H9 (cell line): ENCODE measurements around the gene ANKRD55. TPM values are rescaled to one million over a fixed set of nuclear protein-coding genes. Genes with fewer than 3 reads are reported as not detected.

Source experiments
- DNase-seq: peaks from one replicate; pipeline ENCODE4 v3.0.0-alpha.2; 2017
- H2AFZ ChIP-seq: one replicate; pipeline ENCODE4 v1.6.1; 2013; ENCODE audit warnings: mild to moderate bottlenecking, low read length, control low read depth, moderate library complexity
- H2AK5ac ChIP-seq: 2 replicates; pipeline ENCODE4 v1.6.1; 2013; ENCODE audit warnings: low read length, control low read depth, mixed read lengths; ENCODE audit not compliant: insufficient read length
- H2BK120ac ChIP-seq: one replicate; pipeline ENCODE4 v1.6.1; 2013; ENCODE audit warnings: low read depth, mild to moderate bottlenecking, low read length, control low read depth, inconsistent platforms; ENCODE audit not compliant: poor library complexity, severe bottlenecking
- H2BK12ac ChIP-seq: 2 replicates; pipeline ENCODE4 v1.6.1; 2013; ENCODE audit warnings: low read length, control low read depth, mixed read lengths, low read depth; ENCODE audit not compliant: insufficient read length
- H2BK15ac ChIP-seq: 2 replicates; pipeline ENCODE4 v1.6.1; 2013; ENCODE audit warnings: low read depth, low read length, control low read depth
- H2BK20ac ChIP-seq: one replicate; pipeline ENCODE4 v1.6.1; 2013; ENCODE audit warnings: low read depth, mild to moderate bottlenecking, low read length, control low read depth, inconsistent platforms; ENCODE audit not compliant: poor library complexity, severe bottlenecking
- H2BK5ac ChIP-seq: 2 replicates; pipeline ENCODE4 v1.6.1; 2013; ENCODE audit warnings: low read length, control low read depth, mixed read lengths; ENCODE audit not compliant: insufficient read length
- H3K14ac ChIP-seq: 2 replicates; pipeline ENCODE4 v1.6.1; 2013; ENCODE audit warnings: low read length, control low read depth; ENCODE audit not compliant: insufficient read depth
- H3K18ac ChIP-seq: 2 replicates; pipeline ENCODE4 v1.6.1; 2013; ENCODE audit warnings: low read depth, mild to moderate bottlenecking, mixed read lengths, low read length, control low read depth; ENCODE audit not compliant: insufficient read length
- H3K23ac ChIP-seq: 2 replicates; pipeline ENCODE4 v1.6.1; 2013; ENCODE audit warnings: low read length, control low read depth, mixed read lengths, low read depth; ENCODE audit not compliant: insufficient read length
- H3K23me2 ChIP-seq: 2 replicates; pipeline ENCODE4 v1.6.1; 2013; ENCODE audit warnings: low read depth, mild to moderate bottlenecking, mixed read lengths, low read length, control low read depth; ENCODE audit not compliant: insufficient read length, poor library complexity, severe bottlenecking
- H3K27ac ChIP-seq: 2 replicates; pipeline ENCODE4 v1.5.1; 2013; ENCODE audit warnings: low read length, control low read depth, mixed read lengths, low read depth; ENCODE audit not compliant: insufficient read length
- H3K27me3 ChIP-seq: 2 replicates; pipeline ENCODE4 v1.6.1; 2013; ENCODE audit warnings: low read length, control low read depth, inconsistent platforms; ENCODE audit not compliant: insufficient read depth
- H3K4ac ChIP-seq: 2 replicates; pipeline ENCODE4 v1.6.1; 2013; ENCODE audit warnings: low read depth, mild to moderate bottlenecking, control low read depth, inconsistent platforms, low read length, moderate library complexity
- H3K4me1 ChIP-seq: 2 replicates; pipeline ENCODE4 v1.6.1; 2013; ENCODE audit warnings: low read length, control low read depth, inconsistent platforms; ENCODE audit not compliant: insufficient read depth
- H3K4me2 ChIP-seq: 2 replicates; pipeline ENCODE4 v1.6.1; 2013; ENCODE audit warnings: low read length, control low read depth, mixed read lengths; ENCODE audit not compliant: insufficient read length, insufficient read depth
- H3K56ac ChIP-seq: 2 replicates; pipeline ENCODE4 v1.6.1; 2013; ENCODE audit warnings: low read depth, mild to moderate bottlenecking, mixed read lengths, low read length, control low read depth; ENCODE audit not compliant: insufficient read length
- H3K79me1 ChIP-seq: 2 replicates; pipeline ENCODE4 v1.6.1; 2013; ENCODE audit warnings: low read depth, mild to moderate bottlenecking, moderate library complexity, low read length, control low read depth, inconsistent platforms; ENCODE audit not compliant: insufficient read depth, poor library complexity, severe bottlenecking
- H3K79me2 ChIP-seq: 2 replicates; pipeline ENCODE4 v1.6.1; 2013; ENCODE audit warnings: low read length, control low read depth, inconsistent platforms; ENCODE audit not compliant: insufficient read depth
- H3K9ac ChIP-seq: 2 replicates; pipeline ENCODE4 v1.6.1; 2013; ENCODE audit warnings: low read length, control low read depth, mixed read lengths; ENCODE audit not compliant: insufficient read length; ENCODE audit errors: extremely low read depth
- H3K9me3 ChIP-seq: one replicate; pipeline ENCODE4 v1.6.1; 2013; ENCODE audit warnings: low read depth, low read length, inconsistent platforms; ENCODE audit not compliant: control insufficient read depth
- H3T11ph ChIP-seq: one replicate; pipeline ENCODE4 v1.6.1; 2013; ENCODE audit warnings: mild to moderate bottlenecking, low read length, control low read depth, inconsistent platforms
- H4K20me1 ChIP-seq: one replicate; pipeline ENCODE4 v1.6.1; 2013; ENCODE audit not compliant: control insufficient read depth, insufficient read length, insufficient read depth
- H4K5ac ChIP-seq: 2 replicates; pipeline ENCODE4 v1.6.1; 2013; ENCODE audit warnings: low read depth, mild to moderate bottlenecking, mixed read lengths, low read length, control low read depth; ENCODE audit not compliant: insufficient read length
- H4K8ac ChIP-seq: replicated peaks from 2 replicates; pipeline ENCODE4 v1.6.1; 2013; ENCODE audit warnings: low read length, control low read depth, mixed read lengths, low read depth; ENCODE audit not compliant: insufficient read length
- H4K91ac ChIP-seq: 2 replicates; pipeline ENCODE4 v1.6.1; 2013; ENCODE audit warnings: low read depth, mild to moderate bottlenecking, moderate library complexity, mixed read lengths, low read length, control low read depth; ENCODE audit not compliant: insufficient read length
- H3K27ac Mint-ChIP-seq, 3 experiments: 2 replicates in 2 of 3; 3 replicates in 1 of 3; pipeline ENCODE4 v1.8.0; 2020 to 2021; ENCODE audit warnings: mixed read lengths in 3 of 3, mild to moderate bottlenecking in 1 of 3, moderate library complexity in 1 of 3
- H3K27me3 Mint-ChIP-seq: 2 replicates; pipeline ENCODE4 v1.8.0; 2021; ENCODE audit warnings: low read depth, mild to moderate bottlenecking, moderate library complexity, mixed read lengths
- H3K36me3 Mint-ChIP-seq, 3 experiments: 2 replicates in 2 of 3; 3 replicates in 1 of 3; pipeline ENCODE4 v1.8.0; 2020 to 2021; ENCODE audit warnings: low read depth in 3 of 3, mixed read lengths in 3 of 3; ENCODE audit not compliant: insufficient read depth in 1 of 3
- H3K4me1 Mint-ChIP-seq, 2 experiments: 2 replicates each; pipeline ENCODE4 v1.8.0; 2020; ENCODE audit warnings: mixed read lengths in 2 of 2
- H3K4me3 Mint-ChIP-seq, 2 experiments: 2 replicates in 1 of 2; 3 replicates in 1 of 2; pipeline ENCODE4 v1.8.0; 2020 to 2021; ENCODE audit warnings: mild to moderate bottlenecking in 2 of 2, mixed read lengths in 2 of 2, moderate library complexity in 1 of 2
- H3K9me3 Mint-ChIP-seq, 2 experiments: 2 replicates in 1 of 2; 3 replicates in 1 of 2; pipeline ENCODE4 v1.8.0; 2020; ENCODE audit warnings: mild to moderate bottlenecking in 2 of 2, mixed read lengths in 2 of 2, moderate library complexity in 1 of 2
- CTCF ChIP-seq: fragments of 200-600 bp; sonication (generic); conservative IDR thresholded peaks from 3 replicates; pipeline ENCODE4 v1.8.0; 2021; ENCODE audit warnings: antibody characterized with exemption, mild to moderate bottlenecking
- WGBS: extraction: QIAGEN DNeasy Blood & Tissue Kit; methylation state at CpG from one replicate; pipeline ENCODE4 v1.1.7; 2013; ENCODE audit warnings: missing lambda C conversion rate, low lambda C conversion rate, mixed read lengths; ENCODE audit not compliant: insufficient read length; ENCODE audit errors: extremely low coverage; 5-methylcytosine and 5-hydroxymethylcytosine counted together
- total RNA-seq: library from RNA; stranded (reverse); gene quantifications from 2 replicates; pipeline ENCODE4 v1.2.1, GENCODE V29; 2021

ANKRD55 gene
- total RNA-seq, 1 experiment from 2014 or later = not detected

- Histone ChIP-seq H3K18ac (no peak overlapping the region), H3K4ac (no peak overlapping the region), H3K79me2 (no peaks in the 10 kb centered on the region), H2AK5ac (no peak overlapping the region), H3K14ac (no peak overlapping the region), H2BK20ac (no peak overlapping the region), H4K91ac (no peak overlapping the region), H3K56ac (no peak overlapping the region), H4K5ac (no peak overlapping the region), H2BK15ac (no peak overlapping the region), H3K9ac (no peak overlapping the region), H2AFZ (no peak overlapping the region), H3K23me2 (no peaks in the 10 kb centered on the region), H3K27ac (no peak overlapping the region), H2BK120ac (no peak overlapping the region), H3K27me3 (no peaks in the 10 kb centered on the region), H3K4me1 (no peaks in the 10 kb centered on the region), H3T11ph (no peak overlapping the region), H3K79me1 (no peaks in the 10 kb centered on the region), H2BK5ac (no peak overlapping the region), H4K8ac (no peak overlapping the region), H2BK12ac (no peak overlapping the region), H3K4me2 (no peak overlapping the region), H3K23ac (no peak overlapping the region), H3K9me3 (no peaks in the 10 kb centered on the region), H4K20me1 (no peaks in the 10 kb centered on the region)
- H3K4me1 Mint-ChIP-seq = no peaks in the 10 kb centered on the region
- TF ChIP-seq CTCF = no peak
- no peak overlapping the region for H3K4me3 Mint-ChIP-seq
- no peaks in the 10 kb centered on the region for H3K36me3 Mint-ChIP-seq
- no peak overlapping the region for H3K27ac Mint-ChIP-seq
- no peaks in the 10 kb centered on the region for H3K27me3 Mint-ChIP-seq
- H3K9me3 Mint-ChIP-seq = no peaks in the 10 kb centered on the region
- no peak for DNase-seq
- no CpG with 5 or more reads among the region's 3 CpGs for WGBS
Observed at GRCh38 chr5:56101180-56101579, 131.9 kb downstream of the ANKRD55 start.
